HepG2 (cell line): ENCODE results near the gene C4BPA. TPM values are rescaled to one million over a fixed set of nuclear protein-coding genes. Genes with fewer than 3 reads are reported as not detected.

ENCODE experiments used
- ARID2 ChIP-seq: sonication (generic); formaldehyde crosslinking; IDR thresholded peaks from 2 replicates; pipeline ENCODE4 v1.8.1; 2022; ENCODE audit warnings: mild to moderate bottlenecking, missing genetic modification reagents, borderline replicate concordance
- HOXA3 ChIP-seq: sonication (generic); formaldehyde crosslinking; IDR thresholded peaks from 2 replicates; pipeline ENCODE4 v1.5.0; 2020; ENCODE audit warnings: missing genetic modification reagents
- HOXA7 ChIP-seq: sonication (generic); formaldehyde crosslinking; IDR thresholded peaks from 2 replicates; pipeline ENCODE4 v1.8.1; 2022; ENCODE audit warnings: mild to moderate bottlenecking, missing genetic modification reagents, moderate library complexity
- KDM3A ChIP-seq: IDR thresholded peaks from 2 replicates; pipeline ENCODE4 v1.6.1; 2018; ENCODE audit warnings: low read depth, missing compliant biosample characterization
- MIXL1 ChIP-seq: IDR thresholded peaks from 2 replicates; pipeline ENCODE4 v1.6.1; 2016
- MTF2 ChIP-seq: sonication (generic); formaldehyde crosslinking; IDR thresholded peaks from 2 replicates; pipeline ENCODE4 v1.5.0; 2020; ENCODE audit warnings: missing genetic modification reagents, borderline replicate concordance
- REPIN1 ChIP-seq: sonication (generic); formaldehyde crosslinking; IDR thresholded peaks from 2 replicates; pipeline ENCODE4 v1.8.0; 2022; ENCODE audit warnings: missing genetic modification reagents, low read depth, mild to moderate bottlenecking, borderline replicate concordance
- RNF2 ChIP-seq: fragments of 450-650 bp; conservative IDR thresholded peaks from 2 replicates; pipeline ENCODE4 v1.6.1; 2016; ENCODE audit warnings: low read depth
- RXRB ChIP-seq: IDR thresholded peaks from 2 replicates; pipeline ENCODE4 v1.6.1; 2016; ENCODE audit warnings: borderline replicate concordance, missing genetic modification reagents, missing compliant biosample characterization
- SOX6 ChIP-seq, 2 experiments: fragments of 450-650 bp in 1 of 2; sonication (generic) in 1 of 2; formaldehyde crosslinking in 1 of 2; IDR thresholded peaks; 2 replicates each; pipeline versions ENCODE4 v1.4.0 to v1.6.1; 2017 to 2020; ENCODE audit warnings: antibody characterized with exemption in 1 of 2, mild to moderate bottlenecking in 1 of 2, missing genetic modification reagents in 1 of 2
- TBL1XR1 ChIP-seq: fragments of 150-350 bp; IDR thresholded peaks from 2 replicates; pipeline ENCODE4 v1.6.1; 2014; ENCODE audit warnings: borderline replicate concordance, low read length; ENCODE audit not compliant: partially characterized antibody
- ZNF263 ChIP-seq: sonication (generic); formaldehyde crosslinking; IDR thresholded peaks from 2 replicates; pipeline ENCODE4 v1.4.0; 2020; ENCODE audit warnings: missing genetic modification reagents
- ZNF331 ChIP-seq: sonication (generic); formaldehyde crosslinking; IDR thresholded peaks from 2 replicates; pipeline ENCODE4 v1.4.0; 2020; ENCODE audit warnings: missing genetic modification reagents
- ZNF605 ChIP-seq: sonication (generic); formaldehyde crosslinking; IDR thresholded peaks from 2 replicates; pipeline ENCODE4 v1.8.0; 2022; ENCODE audit warnings: mild to moderate bottlenecking, missing genetic modification reagents
- ZNF652 ChIP-seq: IDR thresholded peaks from 2 replicates; pipeline ENCODE4 v1.6.1; 2016; ENCODE audit warnings: low read depth, borderline replicate concordance
- ZNF841 ChIP-seq: sonication (generic); formaldehyde crosslinking; IDR thresholded peaks from 2 replicates; pipeline ENCODE4 v1.8.1; 2023; ENCODE audit warnings: missing genetic modification reagents, borderline replicate concordance
- polyA plus RNA-seq, 8 experiments: library from polyadenylated mRNA; depleted of rRNA in 3 of 8; stranded (reverse) in 7 of 8; unstranded in 1 of 8; fragments of >200 nt; fragmentation: Illumina TruSeq in 4 of 8; extraction: Trizol in 4 of 8; gene quantifications; 2 replicates each; pipeline versions ENCODE4 v1.2.1 to v1.2.3, GENCODE V29; 2011 to 2016; ENCODE audit warnings: low read depth in 4 of 8, missing spikeins in 1 of 8, mixed read lengths in 1 of 8; ENCODE audit not compliant: insufficient read depth in 1 of 8
- total RNA-seq, 5 experiments: library from RNA; depleted of rRNA; stranded (reverse); fragments of >200 nt; fragmentation: Illumina TruSeq; extraction: Trizol; gene quantifications; 2 replicates each; pipeline ENCODE4 v1.2.3, GENCODE V29; 2016; ENCODE audit warnings: low read depth in 1 of 5
- TF ChIP-seq, protein P1 (sequence below): sonication (generic); formaldehyde crosslinking; IDR thresholded peaks from 2 replicates; pipeline ENCODE4 v1.8.0; 2022; ENCODE audit warnings: low read depth, missing genetic modification reagents
- TF ChIP-seq, protein P2 (sequence below): sonication (generic); formaldehyde crosslinking; IDR thresholded peaks from 2 replicates; pipeline ENCODE4 v1.4.0; 2020; ENCODE audit warnings: missing genetic modification reagents, borderline replicate concordance
- TF ChIP-seq, protein P3 (sequence below): sonication (generic); formaldehyde crosslinking; IDR thresholded peaks from 2 replicates; pipeline ENCODE4 v1.5.1; 2020; ENCODE audit warnings: mild to moderate bottlenecking, missing genetic modification reagents, moderate library complexity
- TF ChIP-seq, protein P4 (sequence below): IDR thresholded peaks from 2 replicates; pipeline ENCODE4 v1.6.1; 2018; ENCODE audit warnings: missing genetic modification reagents
- TF ChIP-seq, protein P5 (sequence below): sonication (generic); formaldehyde crosslinking; IDR thresholded peaks from 2 replicates; pipeline ENCODE4 v1.8.1; 2023; ENCODE audit warnings: mild to moderate bottlenecking, missing genetic modification reagents

The C4BPA gene
- total and polyA plus RNA-seq, 2 of the 13 experiments (the other 11 are each of a cell fraction or from before 2014, with no cell fraction given): 32.1 to 60.1 TPM

DNA sequence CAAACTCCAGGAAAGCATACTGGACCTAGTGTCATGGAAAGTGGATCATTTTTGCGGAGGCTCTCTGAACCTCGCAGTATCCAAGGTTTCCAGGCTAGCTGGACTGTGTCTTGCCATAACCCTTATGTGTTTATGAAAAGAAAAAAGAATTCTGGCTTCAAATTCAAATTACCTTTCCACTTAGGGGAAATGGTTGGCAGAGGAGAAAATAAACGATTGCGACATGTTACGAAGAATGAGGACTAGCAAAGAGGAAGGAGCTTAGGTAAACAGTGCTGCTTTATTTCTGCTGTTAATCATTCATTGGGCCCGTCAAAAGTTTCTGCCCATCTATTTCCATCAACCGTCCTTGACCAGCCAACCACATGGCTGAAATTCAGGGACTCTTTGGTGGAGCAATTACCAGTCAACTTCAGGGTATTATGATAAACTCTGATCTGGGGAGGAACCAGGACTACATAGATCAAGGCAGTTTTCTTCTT is at the start of gene C4BPA (continued):
- TF ChIP-seq MTF2 (no peak), ARID2 (CRISPR knock-in tag) (no peak), KDM3A (CRISPR knock-in tag) (no peak), ZNF331 (CRISPR knock-in tag) (peak; percentile 78), ZNF841 (no peak), REPIN1 (CRISPR knock-in tag) (no peak), MIXL1 (CRISPR knock-in tag) (peak; percentile 74; the same call in 1 of the 2 replicates), TBL1XR1 (no peak), RXRB (peak; percentile 65), ZNF652 (peak; percentile 24; the same call in 1 of the 2 replicates), ZNF263 (CRISPR knock-in tag) (peak; percentile 75), HOXA7 (CRISPR knock-in tag) (no peak), HOXA3 (CRISPR knock-in tag) (0 out of 2 replicates have a peak, but pooled peaks have one; percentile 13), RNF2 (no peak), SOX6 (IDR thresholded peaks at IDR 0.05) (no peak), SOX6 (CRISPR knock-in tag; IDR thresholded peaks at IDR 0.05) (peak; percentile 91), ZNF605 (CRISPR knock-in tag) (no peak)
- TF ChIP-seq, protein P1, sequence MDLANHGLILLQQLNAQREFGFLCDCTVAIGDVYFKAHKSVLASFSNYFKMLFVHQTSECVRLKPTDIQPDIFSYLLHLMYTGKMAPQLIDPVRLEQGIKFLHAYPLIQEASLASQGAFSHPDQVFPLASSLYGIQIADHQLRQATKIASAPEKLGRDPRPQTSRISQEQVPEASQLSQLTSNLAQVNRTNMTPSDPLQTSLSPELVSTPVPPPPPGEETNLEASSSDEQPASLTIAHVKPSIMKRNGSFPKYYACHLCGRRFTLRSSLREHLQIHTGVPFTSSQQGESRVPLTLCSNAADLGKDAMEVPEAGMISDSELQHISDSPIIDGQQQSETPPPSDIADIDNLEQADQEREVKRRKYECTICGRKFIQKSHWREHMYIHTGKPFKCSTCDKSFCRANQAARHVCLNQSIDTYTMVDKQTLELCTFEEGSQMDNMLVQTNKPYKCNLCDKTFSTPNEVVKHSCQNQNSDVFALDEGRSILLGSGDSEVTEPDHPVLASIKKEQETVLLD (CRISPR knock-in tag): no peak
- TF ChIP-seq, protein P2, sequence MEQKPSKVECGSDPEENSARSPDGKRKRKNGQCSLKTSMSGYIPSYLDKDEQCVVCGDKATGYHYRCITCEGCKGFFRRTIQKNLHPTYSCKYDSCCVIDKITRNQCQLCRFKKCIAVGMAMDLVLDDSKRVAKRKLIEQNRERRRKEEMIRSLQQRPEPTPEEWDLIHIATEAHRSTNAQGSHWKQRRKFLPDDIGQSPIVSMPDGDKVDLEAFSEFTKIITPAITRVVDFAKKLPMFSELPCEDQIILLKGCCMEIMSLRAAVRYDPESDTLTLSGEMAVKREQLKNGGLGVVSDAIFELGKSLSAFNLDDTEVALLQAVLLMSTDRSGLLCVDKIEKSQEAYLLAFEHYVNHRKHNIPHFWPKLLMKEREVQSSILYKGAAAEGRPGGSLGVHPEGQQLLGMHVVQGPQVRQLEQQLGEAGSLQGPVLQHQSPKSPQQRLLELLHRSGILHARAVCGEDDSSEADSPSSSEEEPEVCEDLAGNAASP (CRISPR knock-in tag): peak; percentile 27; the same call in 1 of the 2 replicates
- TF ChIP-seq, protein P3, sequence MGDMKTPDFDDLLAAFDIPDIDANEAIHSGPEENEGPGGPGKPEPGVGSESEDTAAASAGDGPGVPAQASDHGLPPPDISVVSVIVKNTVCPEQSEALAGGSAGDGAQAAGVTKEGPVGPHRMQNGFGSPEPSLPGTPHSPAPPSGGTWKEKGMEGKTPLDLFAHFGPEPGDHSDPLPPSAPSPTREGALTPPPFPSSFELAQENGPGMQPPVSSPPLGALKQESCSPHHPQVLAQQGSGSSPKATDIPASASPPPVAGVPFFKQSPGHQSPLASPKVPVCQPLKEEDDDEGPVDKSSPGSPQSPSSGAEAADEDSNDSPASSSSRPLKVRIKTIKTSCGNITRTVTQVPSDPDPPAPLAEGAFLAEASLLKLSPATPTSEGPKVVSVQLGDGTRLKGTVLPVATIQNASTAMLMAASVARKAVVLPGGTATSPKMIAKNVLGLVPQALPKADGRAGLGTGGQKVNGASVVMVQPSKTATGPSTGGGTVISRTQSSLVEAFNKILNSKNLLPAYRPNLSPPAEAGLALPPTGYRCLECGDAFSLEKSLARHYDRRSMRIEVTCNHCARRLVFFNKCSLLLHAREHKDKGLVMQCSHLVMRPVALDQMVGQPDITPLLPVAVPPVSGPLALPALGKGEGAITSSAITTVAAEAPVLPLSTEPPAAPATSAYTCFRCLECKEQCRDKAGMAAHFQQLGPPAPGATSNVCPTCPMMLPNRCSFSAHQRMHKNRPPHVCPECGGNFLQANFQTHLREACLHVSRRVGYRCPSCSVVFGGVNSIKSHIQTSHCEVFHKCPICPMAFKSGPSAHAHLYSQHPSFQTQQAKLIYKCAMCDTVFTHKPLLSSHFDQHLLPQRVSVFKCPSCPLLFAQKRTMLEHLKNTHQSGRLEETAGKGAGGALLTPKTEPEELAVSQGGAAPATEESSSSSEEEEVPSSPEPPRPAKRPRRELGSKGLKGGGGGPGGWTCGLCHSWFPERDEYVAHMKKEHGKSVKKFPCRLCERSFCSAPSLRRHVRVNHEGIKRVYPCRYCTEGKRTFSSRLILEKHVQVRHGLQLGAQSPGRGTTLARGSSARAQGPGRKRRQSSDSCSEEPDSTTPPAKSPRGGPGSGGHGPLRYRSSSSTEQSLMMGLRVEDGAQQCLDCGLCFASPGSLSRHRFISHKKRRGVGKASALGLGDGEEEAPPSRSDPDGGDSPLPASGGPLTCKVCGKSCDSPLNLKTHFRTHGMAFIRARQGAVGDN: no peak
- TF ChIP-seq, protein P4, sequence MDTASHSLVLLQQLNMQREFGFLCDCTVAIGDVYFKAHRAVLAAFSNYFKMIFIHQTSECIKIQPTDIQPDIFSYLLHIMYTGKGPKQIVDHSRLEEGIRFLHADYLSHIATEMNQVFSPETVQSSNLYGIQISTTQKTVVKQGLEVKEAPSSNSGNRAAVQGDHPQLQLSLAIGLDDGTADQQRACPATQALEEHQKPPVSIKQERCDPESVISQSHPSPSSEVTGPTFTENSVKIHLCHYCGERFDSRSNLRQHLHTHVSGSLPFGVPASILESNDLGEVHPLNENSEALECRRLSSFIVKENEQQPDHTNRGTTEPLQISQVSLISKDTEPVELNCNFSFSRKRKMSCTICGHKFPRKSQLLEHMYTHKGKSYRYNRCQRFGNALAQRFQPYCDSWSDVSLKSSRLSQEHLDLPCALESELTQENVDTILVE (CRISPR knock-in tag): no peak
- TF ChIP-seq, protein P5, sequence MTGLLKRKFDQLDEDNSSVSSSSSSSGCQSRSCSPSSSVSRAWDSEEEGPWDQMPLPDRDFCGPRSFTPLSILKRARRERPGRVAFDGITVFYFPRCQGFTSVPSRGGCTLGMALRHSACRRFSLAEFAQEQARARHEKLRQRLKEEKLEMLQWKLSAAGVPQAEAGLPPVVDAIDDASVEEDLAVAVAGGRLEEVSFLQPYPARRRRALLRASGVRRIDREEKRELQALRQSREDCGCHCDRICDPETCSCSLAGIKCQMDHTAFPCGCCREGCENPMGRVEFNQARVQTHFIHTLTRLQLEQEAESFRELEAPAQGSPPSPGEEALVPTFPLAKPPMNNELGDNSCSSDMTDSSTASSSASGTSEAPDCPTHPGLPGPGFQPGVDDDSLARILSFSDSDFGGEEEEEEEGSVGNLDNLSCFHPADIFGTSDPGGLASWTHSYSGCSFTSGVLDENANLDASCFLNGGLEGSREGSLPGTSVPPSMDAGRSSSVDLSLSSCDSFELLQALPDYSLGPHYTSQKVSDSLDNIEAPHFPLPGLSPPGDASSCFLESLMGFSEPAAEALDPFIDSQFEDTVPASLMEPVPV (CRISPR knock-in tag): 0 out of 2 replicates have a peak, but pooled peaks have one; percentile 28
